GM18517 (cell line): Measurements from ENCODE around the gene ZC2HC1B.

Source experiments
- ATAC-seq: cut with Tn5 transposase; IDR thresholded peaks from one replicate; pipeline ENCODE4 v1.9.1; 2021; ENCODE audit warnings: mild to moderate bottlenecking, moderate library complexity; ENCODE audit not compliant: unreplicated experiment

The ZC2HC1B gene

DNA sequence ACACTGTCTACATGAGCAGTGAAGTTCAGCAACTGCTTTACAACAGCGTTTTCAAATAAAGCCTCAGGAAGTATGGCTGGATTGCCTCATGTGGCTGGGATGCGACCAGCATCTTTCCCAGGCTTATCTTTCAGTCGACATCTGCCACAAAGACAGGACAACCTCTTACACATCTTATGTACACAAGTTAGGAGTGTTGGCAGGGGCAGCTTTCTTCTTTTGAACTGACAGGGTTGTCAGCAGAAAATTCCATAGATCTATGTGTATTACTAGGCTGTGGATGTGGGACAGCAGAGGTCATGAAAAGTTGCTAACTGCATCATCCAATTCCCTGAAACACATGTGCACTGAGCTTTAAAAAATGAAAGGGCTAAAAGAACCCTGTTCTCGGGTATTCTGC, 95.7 kb downstream of the ZC2HC1B start:
- no peak for ATAC-seq

DNA sequence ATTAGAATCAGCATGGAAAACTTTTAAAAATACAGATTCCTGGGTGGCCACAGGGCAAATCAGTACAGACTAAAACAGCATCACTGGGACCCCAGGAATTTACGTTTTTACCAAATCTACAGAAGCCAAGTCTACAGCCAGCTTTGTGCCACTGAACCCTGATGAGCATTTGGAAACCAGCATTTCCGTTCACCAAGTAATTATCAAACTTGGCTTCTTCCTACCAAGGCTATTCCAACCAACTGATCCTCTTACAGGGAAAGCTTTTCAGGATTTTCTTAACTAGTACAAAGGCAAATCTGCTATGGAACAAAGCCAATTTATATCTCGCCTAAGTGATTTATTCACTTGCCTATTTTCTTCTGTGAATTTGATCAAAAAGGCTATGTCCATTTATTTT, 96.8 kb downstream of the ZC2HC1B start:
- ATAC-seq: no peak

DNA sequence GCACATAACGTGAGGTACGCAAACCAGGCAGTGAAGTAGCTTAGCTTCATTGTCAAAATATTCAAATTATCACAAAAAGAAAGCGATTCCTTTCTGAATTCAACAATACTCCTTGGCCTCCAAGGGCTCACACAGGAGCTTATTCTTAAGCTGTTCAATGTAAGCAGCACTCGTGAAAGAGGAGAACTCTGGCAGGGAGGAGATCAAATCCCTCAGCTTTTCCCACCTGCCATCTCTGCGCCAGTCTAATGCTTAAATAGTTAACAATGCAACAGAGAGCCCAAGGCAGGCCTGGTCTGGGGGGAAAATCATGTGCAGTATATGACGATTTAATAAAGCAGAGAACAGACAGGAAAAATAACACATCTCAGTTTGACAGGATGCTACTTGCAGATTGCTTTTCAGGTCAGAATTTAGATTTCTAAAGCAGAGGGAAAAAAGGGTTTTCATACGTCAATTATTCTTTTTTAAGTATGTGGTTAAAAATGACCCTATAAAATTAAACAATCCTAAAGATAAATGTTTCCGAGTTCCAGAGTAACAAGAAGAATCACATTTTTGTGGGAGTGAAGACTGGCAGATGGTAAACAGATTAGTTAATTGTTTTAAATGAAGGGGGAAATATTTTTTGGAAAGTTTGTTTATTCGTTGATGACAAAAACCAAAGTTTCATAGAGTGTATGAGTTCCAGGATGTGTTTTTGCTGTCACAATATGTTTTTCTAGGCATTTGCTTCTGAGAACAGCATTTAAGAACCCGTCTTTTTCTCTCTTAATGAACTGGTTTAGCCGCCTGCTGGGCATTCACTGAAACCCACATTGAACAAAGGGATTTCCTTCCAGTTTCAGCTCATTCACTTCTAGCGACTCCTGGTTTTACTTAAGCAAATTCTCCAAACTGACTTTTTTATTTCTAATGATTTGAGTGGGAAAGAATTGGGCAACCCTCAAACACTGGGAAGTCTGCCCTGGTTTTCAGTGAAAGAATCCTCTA, 97.9 kb downstream of the ZC2HC1B start:
- no peak for ATAC-seq

DNA sequence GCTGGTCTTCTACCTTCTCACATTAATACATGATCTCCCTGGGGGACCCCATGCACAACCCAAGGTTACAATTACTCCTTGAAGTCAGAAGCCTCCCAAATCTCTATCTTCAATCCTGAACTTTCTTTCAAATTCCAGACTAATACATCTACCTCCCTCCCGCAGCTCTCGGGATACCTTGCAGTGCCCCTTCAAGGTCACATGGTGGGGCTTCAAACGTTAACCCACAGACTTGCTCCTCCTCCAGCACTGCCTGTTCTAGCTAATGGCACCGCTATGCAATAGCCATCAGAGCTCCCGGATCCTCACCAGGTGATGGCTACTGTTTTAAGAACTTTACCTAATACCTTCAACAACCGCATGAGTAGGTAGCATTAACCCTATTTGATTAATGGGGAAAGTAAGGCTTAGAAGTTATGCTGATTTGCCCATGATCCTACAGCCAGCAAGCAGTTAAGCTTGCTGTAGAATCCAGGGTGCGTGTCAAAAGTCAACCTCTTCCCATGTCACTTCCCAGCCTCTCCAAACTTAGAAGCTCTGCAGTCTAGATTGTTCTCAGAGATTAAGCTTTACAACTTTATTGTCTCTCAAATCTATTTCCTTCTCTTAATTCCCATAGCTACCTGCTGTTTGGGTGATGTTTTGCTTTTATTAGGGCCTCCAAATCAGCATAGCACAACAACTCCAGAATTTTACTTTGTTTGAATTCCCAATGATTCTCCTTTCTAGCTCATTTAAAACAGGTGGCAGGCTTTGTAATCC, 99.1 kb downstream of the ZC2HC1B start:
- no peak for ATAC-seq

DNA sequence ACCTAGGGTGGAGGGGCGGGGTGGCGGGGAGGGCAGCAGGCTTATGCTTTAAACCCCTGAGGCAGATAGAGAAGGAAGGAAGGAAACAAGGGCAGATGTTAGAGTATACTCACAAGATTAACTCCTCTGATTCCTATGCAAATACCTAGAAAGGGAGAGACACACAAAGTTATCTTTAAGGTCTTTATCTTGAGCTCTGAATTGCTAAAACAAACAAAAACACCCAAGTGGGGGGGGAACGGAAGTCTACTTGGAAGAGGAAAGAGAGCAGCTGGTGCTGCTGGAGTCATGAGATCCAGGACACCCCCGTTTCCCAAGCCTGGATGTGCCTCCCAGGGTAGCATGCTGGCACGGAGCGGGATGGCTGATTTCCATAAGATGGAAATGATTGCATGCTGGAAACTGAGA, 100.4 kb downstream of the ZC2HC1B start:
- ATAC-seq: no peak

DNA sequence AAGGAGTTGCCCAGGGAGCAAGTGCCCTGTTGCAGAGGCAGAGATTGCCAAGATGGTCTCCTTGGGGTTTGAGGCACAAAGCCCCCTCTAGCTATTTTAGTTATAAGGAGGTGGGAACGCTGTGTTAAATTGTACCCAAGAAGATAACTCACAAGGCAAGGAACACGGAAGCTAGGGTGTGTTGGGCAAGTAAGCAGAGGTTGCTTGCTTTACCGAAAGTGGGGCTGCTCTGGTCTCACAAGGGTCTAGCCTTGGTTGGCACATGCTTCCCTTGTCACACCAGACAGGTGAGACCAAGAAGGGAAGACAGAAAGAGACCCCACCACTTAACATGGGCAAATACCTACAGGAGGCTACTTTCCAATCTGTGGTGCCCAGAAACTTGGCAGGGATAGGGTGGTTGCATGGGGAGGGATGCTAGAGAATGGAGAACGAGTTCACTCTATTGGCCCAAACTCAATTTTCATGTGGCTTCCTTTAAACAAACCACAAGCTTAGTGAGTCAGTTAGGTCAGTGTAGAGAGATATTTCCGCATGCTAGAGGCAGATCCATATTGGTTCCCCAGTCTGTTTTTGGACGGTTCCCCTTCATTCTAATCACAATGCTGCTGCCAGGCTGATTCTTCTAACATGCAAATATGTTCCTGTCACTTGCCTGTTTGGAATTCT, 101.4 kb downstream of the ZC2HC1B start:
- no peak for ATAC-seq

DNA sequence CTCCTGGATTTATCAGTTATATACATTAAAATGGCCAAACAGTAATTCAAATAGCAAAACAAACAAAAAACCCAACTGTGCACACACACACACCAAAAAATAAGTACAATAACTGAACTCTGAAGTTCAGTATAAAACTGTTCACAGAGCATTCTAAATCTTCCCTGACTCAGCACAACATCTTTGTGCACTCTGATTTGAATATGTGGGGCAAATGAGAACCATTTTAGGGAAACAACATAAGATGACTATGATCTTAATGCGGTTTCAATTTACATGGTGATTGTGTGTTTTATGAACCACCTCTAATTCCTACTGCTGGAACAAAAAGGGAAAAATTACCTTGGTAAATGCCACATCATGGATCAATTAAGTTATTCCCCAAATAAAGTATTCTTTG, 102.0 kb downstream of the ZC2HC1B start:
- ATAC-seq: no peak

DNA sequence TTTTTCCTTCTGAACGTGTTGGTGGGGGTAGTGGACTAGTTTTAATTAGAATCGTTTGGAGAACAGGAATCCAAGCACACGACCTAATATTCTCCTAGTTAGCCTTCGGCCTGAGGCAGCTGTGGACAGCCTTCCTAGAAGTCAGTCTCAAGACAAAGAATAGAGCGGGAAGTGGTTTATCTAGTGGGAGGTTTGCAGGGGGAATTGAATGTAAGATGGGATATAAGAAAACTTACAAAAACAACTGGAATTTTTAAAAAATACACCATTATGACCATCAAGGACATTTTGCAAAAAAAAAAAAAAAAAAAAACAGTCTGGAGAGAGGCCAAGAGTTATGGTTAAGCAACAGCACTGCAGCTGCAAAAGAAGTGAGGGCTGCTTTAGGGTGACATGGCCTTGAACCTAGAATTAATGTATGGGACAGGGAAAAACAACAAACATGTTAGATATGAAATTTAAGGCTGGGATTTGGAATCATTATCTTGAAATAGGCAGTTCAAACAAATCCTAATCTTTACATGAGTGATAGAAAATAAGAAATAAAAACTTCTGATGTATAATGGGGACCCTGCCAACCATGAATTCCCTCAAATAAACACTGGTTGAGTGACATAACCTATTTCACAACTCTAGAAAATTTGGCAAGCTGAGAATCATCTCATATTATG, 103.6 kb downstream of the ZC2HC1B start:
- ATAC-seq: no peak

DNA sequence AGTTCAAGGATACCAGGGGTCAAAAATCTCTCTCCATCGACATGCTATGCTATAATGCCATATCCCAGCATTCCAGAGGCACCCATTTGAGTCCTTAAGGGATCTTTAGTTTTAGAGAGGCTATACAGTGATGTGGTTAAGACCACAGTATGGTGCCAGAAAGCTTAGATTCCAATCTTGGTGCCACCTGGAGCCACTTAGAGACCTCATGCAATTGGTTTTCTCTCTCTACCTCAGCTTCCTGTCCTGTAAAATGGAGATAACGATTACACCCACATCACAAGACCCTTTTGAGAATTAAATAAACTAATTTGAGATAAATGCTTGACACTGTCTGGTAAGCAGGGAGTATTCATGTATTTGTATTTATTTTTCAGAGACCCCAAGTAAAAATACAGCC, 104.8 kb downstream of the ZC2HC1B start:
- no peak for ATAC-seq

DNA sequence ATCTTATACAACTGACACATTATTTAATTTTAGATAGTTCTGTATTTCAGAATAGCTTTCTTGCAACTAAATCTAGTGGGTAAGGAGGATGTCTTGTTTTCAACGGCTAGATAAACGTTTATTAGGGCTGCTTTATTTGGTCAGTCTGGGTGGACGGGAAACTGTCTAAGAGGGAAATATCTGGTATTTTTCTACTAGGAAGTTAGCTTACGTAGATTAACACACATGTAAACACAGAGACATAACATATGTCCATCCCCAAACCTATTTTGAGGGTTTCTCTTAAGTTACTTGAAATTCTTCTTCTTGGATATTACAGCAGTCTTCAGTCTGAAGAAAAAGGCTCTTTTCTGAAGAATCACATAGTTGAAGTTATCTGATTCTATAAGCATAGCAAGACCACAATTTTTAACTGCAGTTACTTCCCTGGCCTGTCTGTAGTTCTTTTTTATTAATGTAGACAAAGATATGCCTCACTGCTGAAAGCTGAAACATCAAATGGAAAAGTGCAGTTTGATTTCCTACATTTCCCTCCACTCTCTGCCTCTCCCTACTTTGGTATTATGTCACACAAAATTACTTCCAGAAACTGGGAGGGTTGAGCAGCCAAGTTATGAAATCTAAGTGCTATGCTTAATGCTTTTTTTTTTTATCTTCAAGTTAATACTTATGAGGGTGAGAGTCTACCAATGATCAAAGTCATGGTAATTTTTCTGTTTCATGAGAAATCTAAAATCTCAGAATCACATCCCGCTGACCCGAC, 106.4 kb downstream of the ZC2HC1B start:
- ATAC-seq: no peak

DNA sequence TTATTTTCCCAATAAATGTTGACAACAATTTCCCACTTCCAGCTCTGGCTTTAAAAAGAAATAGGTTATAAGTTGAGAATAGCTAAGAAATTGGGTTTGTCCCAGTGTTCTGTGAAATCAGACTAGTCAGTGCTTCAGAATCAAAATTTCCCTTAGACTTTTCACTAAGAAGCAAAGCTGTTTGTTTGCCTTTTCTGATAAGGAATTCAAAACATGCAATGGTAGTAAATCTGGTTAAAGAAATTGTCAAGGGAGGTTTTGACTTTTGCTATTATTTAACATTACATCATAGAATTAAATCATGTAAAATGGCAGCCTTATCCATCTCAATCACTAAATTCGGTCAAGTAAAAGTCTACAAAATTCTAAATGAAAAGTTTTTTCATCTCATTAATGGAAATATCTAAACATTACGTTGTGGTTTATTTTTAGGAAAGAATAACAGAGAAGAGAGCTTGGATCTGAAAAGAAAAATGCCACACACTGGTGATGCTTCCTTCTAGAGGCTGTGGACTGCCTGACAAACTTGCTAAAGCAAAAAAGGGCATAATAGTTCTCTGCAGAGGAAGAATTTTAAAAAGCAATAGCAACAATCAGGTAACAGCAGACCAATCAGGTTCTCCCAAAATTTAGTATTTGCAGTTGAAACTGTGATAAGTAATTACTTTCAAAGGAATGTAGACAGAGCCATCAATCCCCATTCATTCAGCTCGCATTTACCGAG, 107.4 kb downstream of the ZC2HC1B start:
- ATAC-seq: no peak

DNA sequence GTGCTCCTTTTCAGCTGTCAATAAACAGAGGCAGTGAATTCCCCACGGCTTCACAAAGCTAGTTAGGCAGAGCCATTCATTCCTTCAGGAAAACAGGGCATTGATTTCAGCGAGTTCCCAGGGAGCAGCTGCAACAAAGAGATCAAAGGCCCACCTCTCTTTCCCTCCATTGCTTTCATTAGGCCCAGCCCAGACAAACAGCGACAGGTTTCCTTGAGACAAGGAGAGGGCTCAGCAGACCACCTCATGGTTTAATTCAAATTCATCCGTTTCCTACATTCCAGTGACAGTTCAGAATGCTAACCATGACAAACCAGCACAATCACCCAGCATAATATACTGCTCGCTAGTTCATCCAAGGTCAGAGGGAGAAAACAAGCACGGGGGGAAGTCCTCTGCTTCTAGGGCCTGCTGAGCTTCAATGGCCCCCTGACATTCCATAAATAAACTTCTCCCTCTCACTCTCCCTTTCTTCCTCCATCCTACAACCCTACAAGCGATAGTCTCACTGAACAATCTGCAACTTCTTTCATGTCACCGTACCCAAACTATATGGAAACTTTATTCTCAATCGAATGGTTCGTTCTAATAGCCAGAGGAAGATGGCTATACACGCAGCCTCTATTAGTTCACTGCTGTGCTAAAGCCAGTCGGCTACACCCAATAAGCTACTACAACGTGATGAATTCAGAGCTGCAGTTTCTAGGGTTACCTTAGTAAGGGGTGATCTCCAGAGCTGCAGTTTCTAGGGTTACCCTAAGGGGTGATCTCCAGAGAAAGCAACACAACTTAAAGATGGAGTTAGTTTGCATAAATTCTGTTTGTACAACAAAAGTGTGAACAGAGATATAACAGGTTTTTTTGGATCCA, 109.1 kb downstream of the ZC2HC1B start:
- ATAC-seq: no peak

DNA sequence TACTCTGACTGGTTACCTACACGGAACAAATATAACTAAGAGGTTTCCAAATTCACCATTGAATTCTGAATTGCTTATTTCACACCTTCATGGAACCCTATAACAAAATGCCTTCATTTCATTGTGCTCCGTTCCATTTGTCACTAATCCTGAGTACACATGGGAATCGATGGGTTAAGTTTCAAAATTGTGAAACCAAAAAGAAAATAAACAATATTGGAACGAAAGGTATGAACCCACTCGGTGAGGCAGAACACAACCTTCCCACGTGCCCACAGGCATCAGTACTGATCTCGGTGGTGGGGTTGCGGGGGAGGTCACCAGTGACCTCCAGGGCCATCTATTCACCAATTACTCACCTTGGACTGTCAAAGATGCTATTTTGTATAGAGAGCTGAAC, 109.8 kb downstream of the ZC2HC1B start:
- ATAC-seq: no peak

DNA sequence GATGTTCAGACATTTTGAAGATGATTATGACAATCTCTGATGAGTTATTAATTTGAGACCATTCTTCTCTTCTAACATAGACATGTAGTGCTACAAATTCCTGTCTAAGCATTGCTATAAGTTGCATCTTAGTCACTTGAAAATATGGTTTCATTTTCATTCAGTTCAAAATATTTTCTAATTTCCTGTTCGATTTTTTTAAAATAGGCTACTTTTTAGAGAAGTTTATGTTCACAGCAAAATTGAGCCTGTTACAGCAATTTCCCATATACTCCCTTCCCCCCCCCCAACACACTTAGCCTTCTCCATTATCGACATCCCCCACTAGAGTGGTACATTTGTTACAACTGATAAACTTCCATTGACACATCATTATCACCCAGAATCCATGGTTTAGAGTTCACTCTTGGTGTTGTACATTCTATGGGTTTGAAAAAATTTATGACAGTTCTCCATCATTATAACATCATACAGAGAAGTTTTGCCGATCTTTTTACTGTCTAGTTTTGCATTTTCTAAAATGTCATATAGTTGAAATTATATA, 112.6 kb downstream of the ZC2HC1B start:
- no peak for ATAC-seq

DNA sequence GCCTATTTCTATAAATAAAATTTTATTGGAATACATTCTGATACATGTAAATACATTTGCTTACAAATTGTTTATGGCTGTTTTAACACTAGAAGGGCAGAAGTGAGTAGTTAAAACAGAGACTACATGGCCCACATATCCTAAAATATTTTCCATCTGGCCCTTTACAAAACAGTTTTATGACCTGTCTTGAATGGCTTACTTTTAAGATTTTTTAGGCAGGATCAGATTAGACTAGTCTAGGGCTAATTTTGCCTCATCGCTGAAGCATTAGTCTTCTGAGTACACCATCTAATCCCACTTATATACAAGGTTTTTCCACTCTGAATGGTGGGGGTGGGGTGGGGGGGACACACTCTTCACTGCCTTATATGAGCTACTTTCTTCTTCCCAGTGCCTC, 116.6 kb downstream of the ZC2HC1B start:
- ATAC-seq: no peak

DNA sequence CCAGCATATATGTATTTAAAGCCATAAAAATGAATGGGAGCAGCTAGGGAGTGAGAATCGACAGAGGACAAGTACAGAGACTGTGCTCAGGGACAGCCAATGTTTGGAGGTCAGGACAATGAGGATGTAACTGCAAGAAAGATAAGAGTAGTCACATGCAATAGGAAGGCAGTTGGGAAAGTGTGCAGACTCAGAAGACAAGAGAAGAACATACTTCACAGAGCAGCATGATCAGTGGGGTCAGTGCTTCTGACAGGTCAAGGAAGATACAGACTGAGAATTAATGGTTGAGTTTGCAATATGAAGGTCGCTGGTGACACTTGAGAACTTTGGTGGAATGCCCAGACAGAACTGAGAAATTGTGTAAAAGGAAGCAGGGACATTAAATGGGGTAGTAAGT, 118.7 kb downstream of the ZC2HC1B start:
- ATAC-seq: no peak

DNA sequence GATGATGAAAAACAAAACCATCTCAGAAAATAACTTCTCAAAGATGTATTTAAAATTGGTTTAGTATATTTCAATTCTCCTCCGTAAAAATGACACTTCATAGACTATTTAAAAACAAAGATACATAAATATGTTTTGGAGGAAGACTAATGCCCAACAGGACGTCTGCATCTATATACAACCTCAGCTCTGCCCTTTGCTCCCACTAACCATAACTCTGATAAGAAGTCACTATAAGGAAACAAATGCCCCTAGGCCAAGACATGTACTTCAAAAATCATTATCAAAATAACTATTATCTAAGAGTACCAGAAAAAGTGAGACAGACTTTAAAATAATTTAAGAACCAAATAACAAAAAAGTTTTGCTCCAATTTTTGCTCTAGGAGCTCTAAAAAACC, 120.4 kb downstream of the ZC2HC1B start:
- ATAC-seq: no peak

DNA sequence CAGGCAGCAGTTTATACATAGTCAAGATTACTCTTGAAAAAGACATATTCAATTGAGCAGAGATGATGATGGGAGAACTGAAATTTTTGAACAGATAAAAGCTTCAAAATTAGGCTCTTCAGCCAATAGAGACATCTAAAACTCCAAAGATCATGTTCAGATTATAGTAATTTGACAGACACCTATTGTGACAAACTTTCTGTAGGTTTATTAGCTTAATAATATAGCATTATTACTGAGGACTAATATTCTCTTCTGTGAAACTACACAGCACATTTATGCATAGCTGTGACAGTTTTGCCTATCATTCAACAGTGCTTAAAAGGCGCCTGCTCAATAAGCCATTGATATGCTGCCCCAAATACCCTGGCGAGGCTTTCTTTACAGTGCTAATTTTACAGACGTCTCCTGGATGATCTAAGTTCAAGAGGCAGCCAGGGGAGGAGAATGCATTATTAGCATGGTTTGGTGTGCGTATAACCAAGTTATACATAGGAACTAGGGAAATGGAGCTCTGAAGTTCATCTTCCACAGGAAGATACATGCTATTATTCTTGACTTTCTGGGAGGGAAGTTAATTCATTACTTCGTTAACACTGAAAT, 122.3 kb downstream of the ZC2HC1B start:
- ATAC-seq: no peak
